Uterus (tissue), 2 donors: ENCODE data around the gene C11orf21.

Source experiments
- CTCF ChIP-seq, 4 experiments: fragments of 200-600 bp in 2 of 4; fragments of 450-650 bp in 2 of 4; sonication (generic) in 2 of 4; IDR thresholded peaks; one replicate each; pipeline ENCODE4 v1.5.1; 2016 to 2019; ENCODE audit warnings: antibody characterized with exemption in 4 of 4, mild to moderate bottlenecking in 2 of 4, moderate library complexity in 1 of 4
- POLR2A ChIP-seq, 2 donors: fragments of 450-650 bp; IDR thresholded peaks; one replicate each; pipeline ENCODE4 v1.6.1; 2016; ENCODE audit warnings: antibody characterized with exemption in 2 of 2, mild to moderate bottlenecking in 1 of 2, moderate library complexity in 1 of 2

- TF ChIP-seq CTCF (IDR thresholded peaks at IDR 0.05) (no peak), POLR2A (IDR thresholded peaks at IDR 0.05) (no peak)
Observed at GRCh38 chr11:2256293-2256913, 45.3 kb downstream of the C11orf21 start.
